H9 (cell line): ENCODE measurements around the gene GGCX. TPM values are rescaled to one million over a fixed set of nuclear protein-coding genes. Genes with fewer than 3 reads are reported as not detected.
A peak's percentile ranks its signal among the peaks of the same experiment; 100 is the strongest.

ENCODE experiments used
- DNase-seq: peaks from one replicate; pipeline ENCODE4 v3.0.0-alpha.2; 2017
- H2AFZ ChIP-seq: one replicate; pipeline ENCODE4 v1.6.1; 2013; ENCODE audit warnings: mild to moderate bottlenecking, low read length, control low read depth, moderate library complexity
- H2AK5ac ChIP-seq: 2 replicates; pipeline ENCODE4 v1.6.1; 2013; ENCODE audit warnings: low read length, control low read depth, mixed read lengths; ENCODE audit not compliant: insufficient read length
- H2BK120ac ChIP-seq: one replicate; pipeline ENCODE4 v1.6.1; 2013; ENCODE audit warnings: low read depth, mild to moderate bottlenecking, low read length, control low read depth, inconsistent platforms; ENCODE audit not compliant: poor library complexity, severe bottlenecking
- H2BK12ac ChIP-seq: 2 replicates; pipeline ENCODE4 v1.6.1; 2013; ENCODE audit warnings: low read length, control low read depth, mixed read lengths, low read depth; ENCODE audit not compliant: insufficient read length
- H2BK15ac ChIP-seq: 2 replicates; pipeline ENCODE4 v1.6.1; 2013; ENCODE audit warnings: low read depth, low read length, control low read depth
- H2BK20ac ChIP-seq: one replicate; pipeline ENCODE4 v1.6.1; 2013; ENCODE audit warnings: low read depth, mild to moderate bottlenecking, low read length, control low read depth, inconsistent platforms; ENCODE audit not compliant: poor library complexity, severe bottlenecking
- H2BK5ac ChIP-seq: 2 replicates; pipeline ENCODE4 v1.6.1; 2013; ENCODE audit warnings: low read length, control low read depth, mixed read lengths; ENCODE audit not compliant: insufficient read length
- H3K14ac ChIP-seq: 2 replicates; pipeline ENCODE4 v1.6.1; 2013; ENCODE audit warnings: low read length, control low read depth; ENCODE audit not compliant: insufficient read depth
- H3K18ac ChIP-seq: 2 replicates; pipeline ENCODE4 v1.6.1; 2013; ENCODE audit warnings: low read depth, mild to moderate bottlenecking, mixed read lengths, low read length, control low read depth; ENCODE audit not compliant: insufficient read length
- H3K23ac ChIP-seq: 2 replicates; pipeline ENCODE4 v1.6.1; 2013; ENCODE audit warnings: low read length, control low read depth, mixed read lengths, low read depth; ENCODE audit not compliant: insufficient read length
- H3K23me2 ChIP-seq: 2 replicates; pipeline ENCODE4 v1.6.1; 2013; ENCODE audit warnings: low read depth, mild to moderate bottlenecking, mixed read lengths, low read length, control low read depth; ENCODE audit not compliant: insufficient read length, poor library complexity, severe bottlenecking
- H3K27ac ChIP-seq: 2 replicates; pipeline ENCODE4 v1.5.1; 2013; ENCODE audit warnings: low read length, control low read depth, mixed read lengths, low read depth; ENCODE audit not compliant: insufficient read length
- H3K27me3 ChIP-seq: 2 replicates; pipeline ENCODE4 v1.6.1; 2013; ENCODE audit warnings: low read length, control low read depth, inconsistent platforms; ENCODE audit not compliant: insufficient read depth
- H3K4ac ChIP-seq: 2 replicates; pipeline ENCODE4 v1.6.1; 2013; ENCODE audit warnings: low read depth, mild to moderate bottlenecking, control low read depth, inconsistent platforms, low read length, moderate library complexity
- H3K4me1 ChIP-seq: 2 replicates; pipeline ENCODE4 v1.6.1; 2013; ENCODE audit warnings: low read length, control low read depth, inconsistent platforms; ENCODE audit not compliant: insufficient read depth
- H3K4me2 ChIP-seq: 2 replicates; pipeline ENCODE4 v1.6.1; 2013; ENCODE audit warnings: low read length, control low read depth, mixed read lengths; ENCODE audit not compliant: insufficient read length, insufficient read depth
- H3K56ac ChIP-seq: 2 replicates; pipeline ENCODE4 v1.6.1; 2013; ENCODE audit warnings: low read depth, mild to moderate bottlenecking, mixed read lengths, low read length, control low read depth; ENCODE audit not compliant: insufficient read length
- H3K79me1 ChIP-seq: 2 replicates; pipeline ENCODE4 v1.6.1; 2013; ENCODE audit warnings: low read depth, mild to moderate bottlenecking, moderate library complexity, low read length, control low read depth, inconsistent platforms; ENCODE audit not compliant: insufficient read depth, poor library complexity, severe bottlenecking
- H3K79me2 ChIP-seq: 2 replicates; pipeline ENCODE4 v1.6.1; 2013; ENCODE audit warnings: low read length, control low read depth, inconsistent platforms; ENCODE audit not compliant: insufficient read depth
- H3K9ac ChIP-seq: 2 replicates; pipeline ENCODE4 v1.6.1; 2013; ENCODE audit warnings: low read length, control low read depth, mixed read lengths; ENCODE audit not compliant: insufficient read length; ENCODE audit errors: extremely low read depth
- H3K9me3 ChIP-seq: one replicate; pipeline ENCODE4 v1.6.1; 2013; ENCODE audit warnings: low read depth, low read length, inconsistent platforms; ENCODE audit not compliant: control insufficient read depth
- H3T11ph ChIP-seq: one replicate; pipeline ENCODE4 v1.6.1; 2013; ENCODE audit warnings: mild to moderate bottlenecking, low read length, control low read depth, inconsistent platforms
- H4K20me1 ChIP-seq: one replicate; pipeline ENCODE4 v1.6.1; 2013; ENCODE audit not compliant: control insufficient read depth, insufficient read length, insufficient read depth
- H4K5ac ChIP-seq: 2 replicates; pipeline ENCODE4 v1.6.1; 2013; ENCODE audit warnings: low read depth, mild to moderate bottlenecking, mixed read lengths, low read length, control low read depth; ENCODE audit not compliant: insufficient read length
- H4K8ac ChIP-seq: replicated peaks from 2 replicates; pipeline ENCODE4 v1.6.1; 2013; ENCODE audit warnings: low read length, control low read depth, mixed read lengths, low read depth; ENCODE audit not compliant: insufficient read length
- H4K91ac ChIP-seq: 2 replicates; pipeline ENCODE4 v1.6.1; 2013; ENCODE audit warnings: low read depth, mild to moderate bottlenecking, moderate library complexity, mixed read lengths, low read length, control low read depth; ENCODE audit not compliant: insufficient read length
- H3K27ac Mint-ChIP-seq, 3 experiments: 2 replicates in 2 of 3; 3 replicates in 1 of 3; pipeline ENCODE4 v1.8.0; 2020 to 2021; ENCODE audit warnings: mixed read lengths in 3 of 3, mild to moderate bottlenecking in 1 of 3, moderate library complexity in 1 of 3
- H3K27me3 Mint-ChIP-seq: 2 replicates; pipeline ENCODE4 v1.8.0; 2021; ENCODE audit warnings: low read depth, mild to moderate bottlenecking, moderate library complexity, mixed read lengths
- H3K36me3 Mint-ChIP-seq, 3 experiments: 2 replicates in 2 of 3; 3 replicates in 1 of 3; pipeline ENCODE4 v1.8.0; 2020 to 2021; ENCODE audit warnings: low read depth in 3 of 3, mixed read lengths in 3 of 3; ENCODE audit not compliant: insufficient read depth in 1 of 3
- H3K4me1 Mint-ChIP-seq, 2 experiments: 2 replicates each; pipeline ENCODE4 v1.8.0; 2020; ENCODE audit warnings: mixed read lengths in 2 of 2
- H3K4me3 Mint-ChIP-seq, 2 experiments: 2 replicates in 1 of 2; 3 replicates in 1 of 2; pipeline ENCODE4 v1.8.0; 2020 to 2021; ENCODE audit warnings: mild to moderate bottlenecking in 2 of 2, mixed read lengths in 2 of 2, moderate library complexity in 1 of 2
- H3K9me3 Mint-ChIP-seq, 2 experiments: 2 replicates in 1 of 2; 3 replicates in 1 of 2; pipeline ENCODE4 v1.8.0; 2020; ENCODE audit warnings: mild to moderate bottlenecking in 2 of 2, mixed read lengths in 2 of 2, moderate library complexity in 1 of 2
- WGBS: extraction: QIAGEN DNeasy Blood & Tissue Kit; methylation state at CpG from one replicate; pipeline ENCODE4 v1.1.7; 2013; ENCODE audit warnings: missing lambda C conversion rate, low lambda C conversion rate, mixed read lengths; ENCODE audit not compliant: insufficient read length; ENCODE audit errors: extremely low coverage; 5-methylcytosine and 5-hydroxymethylcytosine counted together
- total RNA-seq: library from RNA; stranded (reverse); gene quantifications from 2 replicates; pipeline ENCODE4 v1.2.1, GENCODE V29; 2021
- TF ChIP-seq, protein P1 (sequence below): fragments of 200-600 bp; sonication (generic); conservative IDR thresholded peaks from 3 replicates; pipeline ENCODE4 v1.8.0; 2021; ENCODE audit warnings: antibody characterized with exemption, mild to moderate bottlenecking

Gene GGCX
- total RNA-seq, 1 experiment from 2014 or later, result 32.9 TPM

DNA sequence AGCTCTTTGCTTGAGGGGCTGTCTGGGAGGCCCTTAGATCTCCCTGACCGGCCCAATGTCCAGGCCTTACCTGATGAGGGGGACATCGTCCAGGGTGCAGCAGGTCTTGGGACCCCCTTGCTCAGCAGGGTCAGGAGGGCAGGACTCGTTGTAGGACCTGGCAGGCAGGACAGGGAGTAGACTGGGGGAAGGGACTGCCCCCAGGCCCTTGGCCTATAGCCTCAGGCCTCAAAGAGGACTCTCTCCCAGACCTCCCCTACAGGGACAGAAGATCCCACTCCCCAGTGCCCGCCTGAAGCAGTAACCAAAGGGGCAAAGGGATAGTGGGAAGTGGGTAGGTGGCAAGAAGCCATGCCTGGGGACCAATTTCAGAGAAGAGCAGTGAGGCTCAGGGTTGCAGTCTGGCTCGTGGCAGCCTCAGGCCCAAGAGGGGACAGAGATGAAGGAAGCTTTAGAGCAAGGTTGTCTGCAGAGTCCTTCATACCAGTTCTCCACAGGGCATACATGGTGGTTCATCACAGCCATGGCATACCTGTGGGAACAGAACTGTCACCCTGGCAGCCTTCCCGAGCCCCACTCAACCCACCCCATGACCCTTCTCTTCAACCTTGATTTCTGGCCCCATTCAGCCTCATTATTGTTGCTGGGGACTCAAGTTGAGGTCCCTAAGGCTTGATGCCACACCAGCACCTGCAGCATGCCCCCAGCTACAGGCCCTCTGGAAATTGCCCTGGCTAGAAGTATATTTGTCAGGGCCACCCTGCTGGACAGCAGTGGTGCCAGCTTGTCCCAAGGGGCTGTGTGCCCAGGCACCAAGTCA is 39.9 kb upstream of the GGCX start:
- Histone ChIP-seq H4K20me1 (no peaks in the 10 kb centered on the region), H4K91ac (no peak overlapping the region), H3K4me1 (peaks cover 3% of the 10 kb centered on the region; the same call in 1 of the 2 replicates), H3K9ac (no peak overlapping the region), H2BK12ac (no peak overlapping the region), H3K27me3 (no peaks in the 10 kb centered on the region), H4K8ac (no peak overlapping the region), H3K4me2 (peak overlapping the region; percentile 59), H2AFZ (no peak overlapping the region), H4K5ac (no peak overlapping the region), H3K79me1 (no peaks in the 10 kb centered on the region), H2BK15ac (no peak overlapping the region), H3K18ac (no peak overlapping the region), H2BK5ac (no peak overlapping the region), H3K14ac (no peak overlapping the region), H3K4ac (no peak overlapping the region), H3K56ac (no peak overlapping the region), H3T11ph (no peak overlapping the region), H2BK120ac (no peak overlapping the region), H3K79me2 (no peaks in the 10 kb centered on the region), H3K23ac (no peak overlapping the region), H2BK20ac (no peak overlapping the region), H3K9me3 (no peaks in the 10 kb centered on the region), H3K23me2 (peaks cover 5% of the 10 kb centered on the region), H3K27ac (no peak overlapping the region), H2AK5ac (no peak overlapping the region)
- TF ChIP-seq, protein P1, sequence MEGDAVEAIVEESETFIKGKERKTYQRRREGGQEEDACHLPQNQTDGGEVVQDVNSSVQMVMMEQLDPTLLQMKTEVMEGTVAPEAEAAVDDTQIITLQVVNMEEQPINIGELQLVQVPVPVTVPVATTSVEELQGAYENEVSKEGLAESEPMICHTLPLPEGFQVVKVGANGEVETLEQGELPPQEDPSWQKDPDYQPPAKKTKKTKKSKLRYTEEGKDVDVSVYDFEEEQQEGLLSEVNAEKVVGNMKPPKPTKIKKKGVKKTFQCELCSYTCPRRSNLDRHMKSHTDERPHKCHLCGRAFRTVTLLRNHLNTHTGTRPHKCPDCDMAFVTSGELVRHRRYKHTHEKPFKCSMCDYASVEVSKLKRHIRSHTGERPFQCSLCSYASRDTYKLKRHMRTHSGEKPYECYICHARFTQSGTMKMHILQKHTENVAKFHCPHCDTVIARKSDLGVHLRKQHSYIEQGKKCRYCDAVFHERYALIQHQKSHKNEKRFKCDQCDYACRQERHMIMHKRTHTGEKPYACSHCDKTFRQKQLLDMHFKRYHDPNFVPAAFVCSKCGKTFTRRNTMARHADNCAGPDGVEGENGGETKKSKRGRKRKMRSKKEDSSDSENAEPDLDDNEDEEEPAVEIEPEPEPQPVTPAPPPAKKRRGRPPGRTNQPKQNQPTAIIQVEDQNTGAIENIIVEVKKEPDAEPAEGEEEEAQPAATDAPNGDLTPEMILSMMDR, result no peak
- WGBS, result no CpG with 5 or more reads among the region's 6 CpGs
- H3K27me3 Mint-ChIP-seq, result no peaks in the 10 kb centered on the region
- peaks cover 23 to 28% of the 10 kb centered on the region in 2 experiments for H3K4me1 Mint-ChIP-seq
- DNase-seq, result no peak
- peaks cover 0 to 24% (median 23%) of the 10 kb centered on the region in 3 experiments; a peak in 5 of 7 replicates for H3K36me3 Mint-ChIP-seq
- peak overlapping the region; percentile 83 to 88 for H3K4me3 Mint-ChIP-seq
- no peak overlapping the region for H3K27ac Mint-ChIP-seq
- H3K9me3 Mint-ChIP-seq, result no peaks in the 10 kb centered on the region
